Measurements from ENCODE around the gene ABCA12. TPM values are rescaled to one million over a fixed set of nuclear protein-coding genes. Genes with fewer than 3 reads are reported as not detected.

Gene ABCA12
- total RNA-seq, 6 experiments from 2014 or later = 0.05 to 0.38 (median 0.08) TPM; not detected in 1

DNA sequence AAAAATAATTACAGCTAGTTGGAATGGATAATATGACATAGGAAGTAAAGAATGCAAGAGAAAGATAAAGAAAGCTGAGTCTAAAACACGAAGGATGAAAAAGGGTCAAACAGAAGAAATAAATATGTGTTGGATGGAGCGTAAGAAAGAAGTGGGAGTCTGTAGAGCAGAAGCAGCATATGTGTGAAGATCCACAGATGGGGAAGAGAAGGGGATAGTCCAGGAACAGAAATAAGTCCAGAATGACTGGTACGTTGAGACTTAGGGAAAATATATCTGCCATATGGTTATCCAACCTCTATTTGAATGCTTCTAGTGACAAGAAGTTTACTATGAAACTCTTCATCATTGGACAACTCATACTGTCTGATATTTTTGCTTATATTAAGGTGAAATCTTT lies 18.0 kb downstream of the ABCA12 start:
- TF ChIP-seq CTCF (IDR thresholded peaks at IDR 0.05) = no peak
- no peaks in the 10 kb centered on the region for H3K4me1 Mint-ChIP-seq (ENCODE audit: low read depth)
- H3K27me3 Mint-ChIP-seq (ENCODE audit: insufficient read depth) = 0 out of 2 replicates have a peak, but pooled peaks cover 3% of the 10 kb centered on the region
- H3K27ac Mint-ChIP-seq = no peak overlapping the region
- no peak overlapping the region for H3K4me3 Mint-ChIP-seq
- DNase-seq = no peak
- H3K9me3 Mint-ChIP-seq = no peaks in the 10 kb centered on the region
- H3K36me3 Mint-ChIP-seq (ENCODE audit: low read depth) = no peaks in the 10 kb centered on the region

GRCh38 chr2:215119847-215120246 lies 18.6 kb downstream of the ABCA12 start:
- no peaks in the 10 kb centered on the region for H3K36me3 Mint-ChIP-seq (ENCODE audit: low read depth)
- H3K27me3 Mint-ChIP-seq (ENCODE audit: insufficient read depth) = 0 out of 2 replicates have a peak, but pooled peaks cover 3% of the 10 kb centered on the region
- no peaks in the 10 kb centered on the region for H3K4me1 Mint-ChIP-seq (ENCODE audit: low read depth)
- H3K9me3 Mint-ChIP-seq = no peaks in the 10 kb centered on the region
- no peak for TF ChIP-seq CTCF (IDR thresholded peaks at IDR 0.05)
- no peak overlapping the region for H3K4me3 Mint-ChIP-seq
- H3K27ac Mint-ChIP-seq = no peak overlapping the region
- no peak for DNase-seq

DNA sequence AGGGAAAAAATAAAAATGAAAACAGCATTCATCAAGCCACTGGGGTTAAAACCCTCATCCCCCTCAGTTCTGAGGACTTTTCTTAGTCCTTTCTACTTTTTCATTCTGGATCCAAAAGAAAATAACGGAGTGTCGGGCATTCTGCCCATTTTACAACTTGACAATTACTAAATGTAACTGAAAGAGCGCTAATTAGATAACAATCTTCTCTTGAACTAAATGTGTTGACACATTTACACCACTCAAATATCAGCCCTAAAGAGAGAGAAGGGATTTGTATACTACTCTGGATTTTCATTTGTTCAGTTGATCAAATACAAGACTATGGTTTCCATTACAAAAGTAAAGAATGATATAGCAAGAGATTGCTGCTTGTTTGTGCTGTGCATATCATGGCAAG lies 27.5 kb downstream of the ABCA12 start:
- H3K9me3 Mint-ChIP-seq = no peaks in the 10 kb centered on the region
- no peak overlapping the region for H3K4me3 Mint-ChIP-seq
- H3K27ac Mint-ChIP-seq = no peak overlapping the region
- H3K36me3 Mint-ChIP-seq (ENCODE audit: low read depth) = no peaks in the 10 kb centered on the region
- DNase-seq = no peak
- no peak for TF ChIP-seq CTCF (IDR thresholded peaks at IDR 0.05)
- H3K4me1 Mint-ChIP-seq (ENCODE audit: low read depth) = peaks cover 5% of the 10 kb centered on the region; the same call in 1 of the 2 replicates
- peaks cover 8% of the 10 kb centered on the region; the same call in 1 of the 2 replicates for H3K27me3 Mint-ChIP-seq (ENCODE audit: insufficient read depth)

- H3K27ac Mint-ChIP-seq = no peak overlapping the region
- H3K4me1 Mint-ChIP-seq (ENCODE audit: low read depth) = peaks cover 12% of the 10 kb centered on the region
- no peak overlapping the region for H3K4me3 Mint-ChIP-seq
- H3K27me3 Mint-ChIP-seq (ENCODE audit: insufficient read depth) = peaks cover 5% of the 10 kb centered on the region; the same call in 1 of the 2 replicates
- TF ChIP-seq CTCF (IDR thresholded peaks at IDR 0.05) = no peak
- DNase-seq = no peak
- no peaks in the 10 kb centered on the region for H3K9me3 Mint-ChIP-seq
- no peaks in the 10 kb centered on the region for H3K36me3 Mint-ChIP-seq (ENCODE audit: low read depth)
Measured at GRCh38 chr2:215107216-215108056, 31.0 kb downstream of the ABCA12 start.

- H3K27ac Mint-ChIP-seq = no peak overlapping the region
- H3K4me1 Mint-ChIP-seq (ENCODE audit: low read depth) = peaks cover 12% of the 10 kb centered on the region
- DNase-seq = peak; percentile 32
Measured at GRCh38 chr2:215105607-215106354, 32.6 kb downstream of the ABCA12 start.

More at GRCh38 chr2:215105607-215106354, 32.6 kb downstream of the ABCA12 start:
- peaks cover 11% of the 10 kb centered on the region; the same call in 1 of the 2 replicates for H3K27me3 Mint-ChIP-seq (ENCODE audit: insufficient read depth)
- no peak overlapping the region for H3K4me3 Mint-ChIP-seq
- H3K36me3 Mint-ChIP-seq (ENCODE audit: low read depth) = no peaks in the 10 kb centered on the region
- H3K9me3 Mint-ChIP-seq = no peaks in the 10 kb centered on the region
- TF ChIP-seq CTCF (IDR thresholded peaks at IDR 0.05) = no peak

Measured in HFFc6 (cell line).